H1 (cell line): ENCODE measurements around the gene PCNX1. TPM values are rescaled to one million over a fixed set of nuclear protein-coding genes. Genes with fewer than 3 reads are reported as not detected.

Experiments used
- CTCF ChIA-PET: fragments of 300-600 bp; sonication (Branson Sonifier 250); formaldehyde crosslinking; loops from one replicate; lab custom pipeline; 2021; ENCODE audit not compliant: partially characterized antibody; lab: Charles Lee
- POLR2A ChIA-PET: fragments of 300-600 bp; sonication (Branson Sonifier 250); formaldehyde crosslinking; loops from one replicate; lab custom pipeline; 2021; ENCODE audit warnings: inconsistent platforms; ENCODE audit not compliant: partially characterized antibody; lab: Charles Lee
- DNase-seq, 2 experiments: peaks; one replicate each; pipeline versions ENCODE4 v3.0.0 to v3.0.0-alpha.2; 2010 to 2022; ENCODE audit warnings: low spot score in 2 of 2, low read depth in 1 of 2, mixed read lengths in 1 of 2
- FAIRE-seq: peaks from 2 replicates; lab custom pipeline; 2011; peaks lifted over from hg19 to GRCh38; lab: Jason Lieb, UNC
- H2AFZ ChIP-seq: 2 replicates; pipeline ENCODE4 v1.8.1; 2012; ENCODE audit warnings: low read length, inconsistent platforms
- H2AK5ac ChIP-seq: 2 replicates; pipeline ENCODE4 v1.6.1; 2013; ENCODE audit warnings: low read depth, low read length
- H2BK120ac ChIP-seq: replicated peaks from 2 replicates; pipeline ENCODE3; 2013; ENCODE audit warnings: low read depth, low read length, inconsistent platforms
- H2BK12ac ChIP-seq: 2 replicates; pipeline ENCODE4 v1.6.1; 2013; ENCODE audit warnings: low read depth, low read length
- H2BK15ac ChIP-seq: 2 replicates; pipeline ENCODE4 v1.6.1; 2013; ENCODE audit warnings: low read length
- H2BK20ac ChIP-seq: 2 replicates; pipeline ENCODE4 v1.6.1; 2013; ENCODE audit warnings: low read length
- H2BK5ac ChIP-seq: 2 replicates; pipeline ENCODE4 v1.6.1; 2013; ENCODE audit warnings: low read depth, low read length
- H3K14ac ChIP-seq: 2 replicates; pipeline ENCODE4 v1.6.1; 2013; ENCODE audit warnings: inconsistent platforms; ENCODE audit not compliant: insufficient read length
- H3K18ac ChIP-seq: 2 replicates; pipeline ENCODE4 v1.6.1; 2013; ENCODE audit warnings: low read length; ENCODE audit errors: extremely low read depth
- H3K23ac ChIP-seq: 2 replicates; pipeline ENCODE4 v1.6.1; 2013; ENCODE audit warnings: inconsistent platforms; ENCODE audit not compliant: insufficient read length
- H3K23me2 ChIP-seq: 2 replicates; pipeline ENCODE4 v1.6.1; 2013; ENCODE audit warnings: low read depth, low read length
- H3K27ac ChIP-seq: 2 replicates; pipeline ENCODE4 v1.6.1; 2011; ENCODE audit warnings: low read depth, low read length, inconsistent platforms
- H3K27me3 ChIP-seq, 4 experiments: replicated peaks in 1 of 4; 1 replicate in 1 of 4; 2 replicates in 3 of 4; pipeline versions ENCODE4 v1.6.1 to v1.8.1; 2011 to 2013; ENCODE audit warnings: low read length in 3 of 4, mild to moderate bottlenecking in 3 of 4, inconsistent platforms in 2 of 4, mixed read lengths in 2 of 4, moderate library complexity in 1 of 4; ENCODE audit not compliant: control insufficient read depth in 3 of 4, insufficient read depth in 3 of 4; ENCODE audit errors: extremely low read depth in 1 of 4
- H3K36me3 ChIP-seq, 4 experiments: 2 replicates each; pipeline versions ENCODE4 v1.6.1 to v1.8.1; 2011 to 2013; ENCODE audit warnings: mild to moderate bottlenecking in 4 of 4, low read length in 3 of 4, moderate library complexity in 2 of 4, control low read depth in 1 of 4, inconsistent platforms in 1 of 4; ENCODE audit not compliant: insufficient read depth in 4 of 4, control insufficient read depth in 2 of 4
- H3K4ac ChIP-seq: replicated peaks from 2 replicates; pipeline ENCODE3; 2013; ENCODE audit warnings: low read length, low read depth, mixed read lengths, inconsistent platforms; ENCODE audit not compliant: insufficient read length
- H3K4me1 ChIP-seq, 4 experiments: replicated peaks in 1 of 4; 1 replicate in 1 of 4; 2 replicates in 3 of 4; pipeline versions ENCODE4 v1.6.1 to v1.8.1; 2011 to 2013; ENCODE audit warnings: low read length in 3 of 4, inconsistent platforms in 2 of 4, mixed read lengths in 1 of 4; ENCODE audit not compliant: insufficient read depth in 4 of 4, control insufficient read depth in 3 of 4
- H3K4me2 ChIP-seq, 2 experiments: 2 replicates each; pipeline versions ENCODE4 v1.6.1 to v1.8.1; 2011 to 2013; ENCODE audit warnings: low read depth in 2 of 2, low read length in 2 of 2, control low read depth in 1 of 2, inconsistent platforms in 1 of 2, mild to moderate bottlenecking in 1 of 2; ENCODE audit not compliant: insufficient read depth in 1 of 2
- H3K4me3 ChIP-seq, 4 experiments: fragments of 200-600, 300-600 bp in 1 of 4; sonication (generic), shearing (Covaris generic), sonication (Bioruptor Twin) in 1 of 4; 2 replicates each; pipeline versions ENCODE4 v1.5.1 to v1.8.1; 2011 to 2016; ENCODE audit warnings: low read length in 4 of 4, low read depth in 3 of 4, control low read depth in 2 of 4, inconsistent platforms in 2 of 4, mild to moderate bottlenecking in 2 of 4, mixed read lengths in 1 of 4, moderate library complexity in 1 of 4; ENCODE audit not compliant: insufficient read depth in 2 of 4; ENCODE audit errors: extremely low read depth in 1 of 4
- H3K56ac ChIP-seq: replicated peaks from 2 replicates; pipeline ENCODE3; 2013; ENCODE audit warnings: low read depth, mild to moderate bottlenecking, mixed read lengths, low read length, inconsistent platforms; ENCODE audit not compliant: insufficient read length
- H3K79me1 ChIP-seq: 2 replicates; pipeline ENCODE4 v1.6.1; 2013; ENCODE audit warnings: low read depth, low read length, control low read depth
- H3K79me2 ChIP-seq, 2 experiments: 2 replicates each; pipeline versions ENCODE4 v1.6.1 to v1.8.1; 2012 to 2013; ENCODE audit warnings: low read length in 2 of 2, mild to moderate bottlenecking in 2 of 2, inconsistent platforms in 1 of 2; ENCODE audit not compliant: insufficient read depth in 2 of 2, control insufficient read depth in 1 of 2
- H3K9ac ChIP-seq, 4 experiments: replicated peaks in 1 of 4; 1 replicate in 1 of 4; 2 replicates in 3 of 4; pipeline versions ENCODE4 v1.6.1 to v1.8.1; 2011 to 2013; ENCODE audit warnings: low read depth in 3 of 4, low read length in 3 of 4, control low read depth in 2 of 4, mild to moderate bottlenecking in 2 of 4, moderate library complexity in 2 of 4, inconsistent platforms in 1 of 4; ENCODE audit errors: extremely low read depth in 1 of 4
- H3K9me3 ChIP-seq, 2 experiments: 2 replicates each; pipeline versions ENCODE4 v1.6.1 to v1.8.1; 2012 to 2013; ENCODE audit warnings: mild to moderate bottlenecking in 2 of 2, moderate library complexity in 2 of 2, control low read depth in 1 of 2, inconsistent platforms in 1 of 2, low read depth in 1 of 2, low read length in 1 of 2, mixed read lengths in 1 of 2; ENCODE audit not compliant: insufficient read depth in 2 of 2
- H4K20me1 ChIP-seq, 2 experiments: replicated peaks in 1 of 2; 2 replicates each; pipeline versions ENCODE3 to v1.8.1; 2011 to 2013; ENCODE audit warnings: inconsistent platforms in 2 of 2, low read length in 2 of 2, mild to moderate bottlenecking in 1 of 2; ENCODE audit not compliant: insufficient read depth in 2 of 2, control insufficient read depth in 1 of 2
- H4K5ac ChIP-seq: 2 replicates; pipeline ENCODE4 v1.6.1; 2013; ENCODE audit warnings: low read length, low read depth, mixed read lengths, inconsistent platforms; ENCODE audit not compliant: insufficient read length
- H4K8ac ChIP-seq: 2 replicates; pipeline ENCODE4 v1.8.0; 2013; ENCODE audit warnings: mild to moderate bottlenecking, moderate library complexity, low read length, inconsistent platforms; ENCODE audit not compliant: insufficient read depth; ENCODE audit errors: extremely low read depth
- H4K91ac ChIP-seq: replicated peaks from 2 replicates; pipeline ENCODE3; 2013; ENCODE audit warnings: low read length, mixed read lengths, inconsistent platforms; ENCODE audit not compliant: insufficient read length
- BRCA1 ChIP-seq: IDR thresholded peaks from 2 replicates; pipeline ENCODE4 v1.6.1; 2012; ENCODE audit warnings: low read depth, low read length, improper control_type of control experiment
- GTF2F1 ChIP-seq: IDR thresholded peaks from 2 replicates; pipeline ENCODE4 v1.6.1; 2012; ENCODE audit warnings: low read depth, low read length, improper control_type of control experiment, borderline replicate concordance
- HDAC6 ChIP-seq: IDR thresholded peaks from one replicate; pipeline ENCODE4 v1.7.1; 2012; ENCODE audit warnings: low read depth, mild to moderate bottlenecking, inconsistent platforms, low read length, moderate library complexity
- JUN ChIP-seq: IDR thresholded peaks from 2 replicates; pipeline ENCODE4 v1.6.1; 2011; ENCODE audit warnings: low read depth, mild to moderate bottlenecking, improper control_type of control experiment, low read length
- JUND ChIP-seq: IDR thresholded peaks from 2 replicates; pipeline ENCODE4 v1.6.1; 2011; ENCODE audit warnings: mild to moderate bottlenecking, improper control_type of control experiment, low read length
- KDM4A ChIP-seq: IDR thresholded peaks from one replicate; pipeline ENCODE4 v1.7.1; 2012; ENCODE audit warnings: low read depth, mild to moderate bottlenecking, moderate library complexity, low read length, inconsistent platforms; ENCODE audit not compliant: severe bottlenecking
- KDM5A ChIP-seq: fragments of 200-600 bp; IDR thresholded peaks from 2 replicates; pipeline ENCODE4 v1.7.1; 2012; ENCODE audit warnings: mild to moderate bottlenecking, low read length, inconsistent platforms, mixed read lengths
- RAD21 ChIP-seq, 2 experiments: IDR thresholded peaks in 1 of 2; conservative IDR thresholded peaks in 1 of 2; 2 replicates each; pipeline ENCODE4 v1.6.1; 2011; ENCODE audit warnings: low read depth in 2 of 2, low read length in 2 of 2, improper control_type of control experiment in 1 of 2, inconsistent platforms in 1 of 2, mild to moderate bottlenecking in 1 of 2, moderate library complexity in 1 of 2
- RBBP5 ChIP-seq: IDR thresholded peaks from 2 replicates; pipeline ENCODE4 v1.7.1; 2012; ENCODE audit warnings: low read depth, mild to moderate bottlenecking, inconsistent platforms, low read length, moderate library complexity, borderline replicate concordance
- RFX5 ChIP-seq: IDR thresholded peaks from 2 replicates; pipeline ENCODE4 v1.6.1; 2011; ENCODE audit warnings: low read depth, low read length, improper control_type of control experiment, borderline replicate concordance
- SIN3A ChIP-seq, 2 experiments: IDR thresholded peaks in 1 of 2; conservative IDR thresholded peaks in 1 of 2; 2 replicates each; pipeline ENCODE4 v1.6.1; 2011 to 2012; ENCODE audit warnings: low read length in 2 of 2, improper control_type of control experiment in 1 of 2, low read depth in 1 of 2, mild to moderate bottlenecking in 1 of 2
- SP4 ChIP-seq: IDR thresholded peaks from 2 replicates; pipeline ENCODE4 v1.6.1; 2012; ENCODE audit warnings: low read length, inconsistent platforms
- SUZ12 ChIP-seq: fragments of 200-600 bp; sonication (generic); IDR thresholded peaks from 2 replicates; pipeline ENCODE4 v1.6.1; 2012; ENCODE audit warnings: mild to moderate bottlenecking, inconsistent platforms, low read length, moderate library complexity, mixed read lengths
- TAF1 ChIP-seq: IDR thresholded peaks from 2 replicates; pipeline ENCODE4 v1.6.1; 2011; ENCODE audit warnings: mild to moderate bottlenecking, low read depth, low read length
- TAF7 ChIP-seq: optimal IDR thresholded peaks from 2 replicates; pipeline ENCODE3; 2011; ENCODE audit warnings: low read depth, mild to moderate bottlenecking, inconsistent platforms, low read length, moderate library complexity, borderline replicate concordance
- polyA plus RNA-seq, 7 experiments: library from polyadenylated mRNA; depleted of rRNA in 3 of 7; stranded (reverse) in 5 of 7; unstranded in 2 of 7; fragments of >200 nt in 5 of 7; fragments of 200-250 nt in 2 of 7; gene quantifications; 1 replicate in 5 of 7; 2 replicates in 1 of 7; 4 replicates in 1 of 7; pipeline versions ENCODE4 v1.2.1 to v1.2.3, GENCODE V29; 2011 to 2013; ENCODE audit warnings: missing spikeins in 2 of 7, mixed read lengths in 2 of 7
- total RNA-seq: library from RNA; stranded (reverse); fragmentation: NEBNext Ultra II Directional; extraction: Animal tissue kit (Norgen Biotek cat#: 25700); gene quantifications from 2 replicates; pipeline ENCODE4 v1.2.1, GENCODE V29; 2021
- TF ChIP-seq, protein P1 (sequence below): IDR thresholded peaks from 2 replicates; pipeline ENCODE4 v1.6.1; 2012; ENCODE audit warnings: inconsistent platforms

PCNX1 gene
- total and polyA plus RNA-seq, 2 of the 8 experiments (the other 6 are each of a cell fraction or from before 2014, with no cell fraction given) = 37.7 to 53.2 TPM

DNA sequence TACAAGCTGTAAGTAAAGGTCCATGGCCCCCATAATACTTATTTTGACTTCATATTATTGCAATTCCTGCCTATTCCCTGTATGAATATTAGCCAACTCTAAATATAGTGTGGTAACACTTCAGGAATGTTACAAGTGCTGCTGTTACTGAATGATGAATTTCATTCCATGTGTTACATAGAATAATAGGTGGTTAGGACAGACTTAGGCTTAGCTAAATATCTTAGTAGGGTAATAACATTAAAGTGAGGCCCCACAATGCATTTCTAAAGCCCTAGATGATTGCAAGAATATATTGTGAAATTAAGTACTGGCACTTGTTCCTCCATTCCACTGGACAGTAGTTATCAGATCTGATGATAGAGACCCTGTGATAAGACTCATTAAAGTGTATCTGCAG is 182.7 kb downstream of the PCNX1 start:
- no peak overlapping the region for H3K4me2 ChIP-seq
- no peak overlapping the region for H2AFZ ChIP-seq
- H3K79me2 ChIP-seq = no peaks in the 10 kb centered on the region
- H2BK15ac ChIP-seq = no peak overlapping the region
- no peaks in the 10 kb centered on the region for H3K79me1 ChIP-seq
- H2AK5ac ChIP-seq = no peak overlapping the region
- no peaks in the 10 kb centered on the region for H3K9me3 ChIP-seq
- no peaks in the 10 kb centered on the region for H3K27me3 ChIP-seq
- no peak overlapping the region for H4K5ac ChIP-seq
- no peak overlapping the region for H2BK20ac ChIP-seq
- H3K36me3 ChIP-seq = peaks cover 2 to 31% (median 11%) of the 10 kb centered on the region in 4 experiments; a peak in 5 of 8 replicates
- no peak overlapping the region for H2BK120ac ChIP-seq
- no peaks in the 10 kb centered on the region for H3K4me1 ChIP-seq
- H3K56ac ChIP-seq = no peak overlapping the region
- no peak overlapping the region for H2BK5ac ChIP-seq
- H3K14ac ChIP-seq = no peak overlapping the region
- POLR2A ChIA-PET = no interaction called here
- H3K4ac ChIP-seq = no peak overlapping the region
- CTCF ChIA-PET = no interaction called here
- no peak overlapping the region for H2BK12ac ChIP-seq
- DNase-seq (no peak), FAIRE-seq (no peak)
- no peak overlapping the region for H4K91ac ChIP-seq
- no peak overlapping the region for H3K18ac ChIP-seq
- no peaks in the 10 kb centered on the region for H4K20me1 ChIP-seq
- H3K4me3 ChIP-seq = no peak overlapping the region
- no peak overlapping the region for H3K9ac ChIP-seq
- no peak overlapping the region for H3K27ac ChIP-seq
- H3K23ac ChIP-seq = no peak overlapping the region
- H3K23me2 ChIP-seq = no peaks in the 10 kb centered on the region
- H4K8ac ChIP-seq = no peak overlapping the region
- TF ChIP-seq TAF1 = no peak
- no peak for TF ChIP-seq RFX5
- no peak for TF ChIP-seq KDM4A
- TF ChIP-seq BRCA1 = no peak
- TF ChIP-seq JUND = no peak
- TF ChIP-seq, protein P1, sequence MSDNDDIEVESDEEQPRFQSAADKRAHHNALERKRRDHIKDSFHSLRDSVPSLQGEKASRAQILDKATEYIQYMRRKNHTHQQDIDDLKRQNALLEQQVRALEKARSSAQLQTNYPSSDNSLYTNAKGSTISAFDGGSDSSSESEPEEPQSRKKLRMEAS = no peak
- no peak for TF ChIP-seq SUZ12
- TF ChIP-seq JUN = no peak
- no peak for TF ChIP-seq SIN3A (conservative IDR thresholded peaks at IDR 0.05 in 1 of 2, IDR thresholded peaks at IDR 0.05 in 1 of 2; ENCODE audit: low read depth in 1 of 2, low read length in 2 of 2)
- no peak for TF ChIP-seq GTF2F1
- TF ChIP-seq RBBP5 = no peak
- TF ChIP-seq KDM5A = no peak
- no peak for TF ChIP-seq TAF7
- no peak for TF ChIP-seq HDAC6
- TF ChIP-seq RAD21 (IDR thresholded peaks at IDR 0.05 in 1 of 2, conservative IDR thresholded peaks at IDR 0.05 in 1 of 2; ENCODE audit: low read depth in 2 of 2, low read length in 2 of 2) = no peak
- TF ChIP-seq SP4 = no peak
